Stimulated activated CD4-positive, alpha-beta T cell treated with anti-CD3 and anti-CD28 coated beads, Interleukin-1b, Interleukin-23, amount 100 ng/mL, for 1 hour (primary cell): ENCODE results near the gene STX18.
"Not testable (repeated sequence)": the region's sequence is repeated elsewhere in the genome, so short reads cannot be mapped to it uniquely, and the experiment has no call there.

Experiments
- DNase-seq, 2 donors: peaks; one replicate each; pipeline ENCODE4 v3.0.0-alpha.2; 2020; ENCODE audit warnings: low read depth in 2 of 2

STX18 gene

DNA sequence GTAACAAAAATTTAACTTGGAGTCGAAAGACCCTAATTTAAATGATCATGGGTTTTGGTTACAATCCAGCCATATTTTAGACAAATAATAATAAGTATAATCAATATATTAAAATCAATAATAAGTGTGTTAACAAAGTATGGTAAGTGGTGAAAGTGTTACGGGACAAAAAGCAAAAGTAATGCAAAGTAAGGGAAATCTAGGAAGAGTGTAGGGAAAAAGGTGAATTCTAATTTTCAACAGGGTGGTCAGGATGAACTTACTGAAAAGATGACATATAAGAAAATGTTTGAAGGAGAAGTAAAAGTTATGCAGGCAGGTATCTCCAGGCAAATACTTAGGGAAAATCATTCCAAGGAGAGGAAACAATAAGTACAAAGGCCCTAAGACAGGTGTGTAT lies 32.3 kb downstream of the STX18 start:
- DNase-seq: no peak

DNA sequence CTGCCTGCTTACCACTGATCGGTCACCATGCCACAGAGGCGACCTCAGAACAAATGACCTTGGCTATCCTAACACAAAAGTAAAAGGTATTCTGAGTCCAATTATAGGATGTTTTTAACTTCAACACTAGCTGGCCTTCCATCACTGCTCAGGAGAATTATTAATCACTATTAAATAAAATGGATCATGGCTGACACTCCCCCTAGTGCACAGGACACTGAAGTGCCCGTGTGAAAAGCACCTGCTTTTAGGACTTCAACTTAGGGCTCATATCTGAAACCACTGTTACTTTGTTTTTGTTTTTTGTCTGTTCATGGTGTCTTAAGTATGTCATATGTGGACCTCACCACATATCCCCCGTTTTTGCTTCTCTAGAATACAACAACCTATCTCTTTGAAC lies 33.9 kb downstream of the STX18 start:
- DNase-seq: no peak

- DNase-seq: no peak
Observed at GRCh38 chr4:4507403-4507802, 34.4 kb downstream of the STX18 start.

DNA sequence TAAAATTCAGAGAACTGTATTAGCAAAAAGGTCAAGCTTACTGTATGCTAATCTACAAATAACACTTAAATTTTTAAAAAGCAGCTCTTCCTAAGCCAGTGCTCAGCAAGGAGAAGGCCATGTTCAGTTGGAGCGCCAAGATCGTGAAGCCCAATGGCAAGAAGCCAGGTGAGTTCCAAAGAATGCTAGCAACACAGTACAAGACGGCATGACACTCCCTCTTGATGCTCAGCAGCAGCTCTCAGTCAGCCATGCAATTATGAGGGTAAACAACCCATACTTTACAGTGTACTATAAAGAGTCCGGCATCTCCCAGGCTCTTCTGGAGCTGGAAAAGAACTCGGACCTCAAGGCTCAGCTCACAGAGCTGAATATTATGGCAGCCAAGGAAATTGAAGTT lies 34.9 kb downstream of the STX18 start:
- no peak for DNase-seq

DNA sequence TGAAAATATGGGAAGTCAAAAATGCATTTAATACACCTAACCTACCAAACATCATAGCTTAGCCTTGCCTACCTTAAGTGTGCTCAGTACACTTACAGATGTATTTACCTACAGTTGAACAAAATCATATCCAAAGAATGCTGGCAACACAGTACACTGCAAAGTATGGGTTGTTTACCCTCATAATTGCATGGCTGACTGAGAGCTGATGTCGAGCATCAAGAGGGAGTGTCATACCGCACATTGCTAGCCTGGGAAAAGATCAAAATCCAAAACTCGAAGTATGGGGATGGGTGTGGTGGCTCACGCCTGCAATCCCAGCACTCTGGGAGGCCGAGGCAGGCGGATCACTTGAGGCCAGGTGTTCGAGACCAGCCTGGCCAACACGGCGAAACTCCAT lies 36.6 kb downstream of the STX18 start:
- not testable (repeated sequence) for DNase-seq

DNA sequence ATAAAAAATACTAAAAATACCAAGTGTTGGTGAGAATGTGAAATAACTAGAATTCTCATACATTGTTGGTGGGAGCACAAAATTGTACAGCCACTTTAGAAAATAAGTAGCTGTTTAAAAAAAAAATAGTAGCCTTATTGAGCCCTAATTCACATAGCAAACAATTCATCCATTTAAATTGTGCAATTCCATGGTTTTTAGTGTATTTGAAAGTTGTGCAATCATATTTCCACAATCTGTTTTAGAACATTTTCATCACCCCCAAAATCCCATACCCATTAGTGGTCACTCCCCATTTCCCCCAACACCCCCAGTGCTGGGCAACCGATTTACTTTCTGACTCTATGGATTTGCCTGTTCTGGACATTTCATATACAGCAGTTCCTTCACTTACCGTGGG lies 37.1 kb downstream of the STX18 start:
- no peak for DNase-seq

DNA sequence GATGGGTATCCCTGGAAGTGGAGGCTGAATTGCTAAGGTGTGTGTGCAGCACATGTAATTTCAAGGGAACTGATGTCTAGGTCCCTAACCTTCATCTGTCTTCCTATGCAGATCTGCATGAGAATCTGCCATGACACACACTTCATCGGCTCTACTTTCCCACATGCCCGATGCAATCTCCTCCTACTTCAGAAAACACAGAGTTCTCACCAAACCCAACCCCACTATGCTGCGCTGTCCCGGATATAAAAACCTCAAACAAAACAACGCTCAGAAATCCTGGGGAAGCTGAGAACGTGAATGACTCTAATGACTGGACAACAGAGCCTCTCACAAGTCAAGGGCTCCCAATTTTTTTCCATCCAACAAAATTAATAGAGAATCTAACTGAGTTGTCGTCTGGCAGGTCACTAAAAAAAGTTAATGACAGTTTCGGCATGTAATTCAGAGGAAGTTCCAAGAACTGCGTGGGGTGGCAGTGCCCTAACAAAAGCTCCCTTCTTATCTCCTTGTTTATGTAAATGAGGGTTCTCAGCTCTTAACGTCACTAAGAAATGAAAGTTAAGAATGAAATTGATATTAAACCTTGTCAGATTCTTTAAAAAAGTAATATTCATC lies 39.0 kb downstream of the STX18 start:
- DNase-seq: no peak

DNA sequence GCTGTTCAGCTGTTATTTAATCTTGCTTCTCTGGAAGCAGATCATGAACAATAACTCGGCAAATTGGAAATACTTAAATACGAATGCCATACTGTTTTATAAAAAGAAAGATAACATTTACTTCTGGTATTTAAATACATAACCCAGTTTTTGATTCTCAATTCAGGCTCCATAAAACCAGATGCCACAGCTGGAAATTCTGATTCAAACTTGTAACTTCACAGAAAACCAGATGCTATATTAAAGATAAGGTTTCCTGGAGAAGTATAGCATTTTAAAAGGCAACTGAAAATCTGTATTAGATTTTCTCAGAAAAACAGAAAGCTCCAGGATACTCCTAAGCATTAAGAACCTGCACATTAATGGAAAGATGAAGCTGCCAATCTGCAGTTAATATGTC lies 40.2 kb downstream of the STX18 start:
- DNase-seq: no peak

DNA sequence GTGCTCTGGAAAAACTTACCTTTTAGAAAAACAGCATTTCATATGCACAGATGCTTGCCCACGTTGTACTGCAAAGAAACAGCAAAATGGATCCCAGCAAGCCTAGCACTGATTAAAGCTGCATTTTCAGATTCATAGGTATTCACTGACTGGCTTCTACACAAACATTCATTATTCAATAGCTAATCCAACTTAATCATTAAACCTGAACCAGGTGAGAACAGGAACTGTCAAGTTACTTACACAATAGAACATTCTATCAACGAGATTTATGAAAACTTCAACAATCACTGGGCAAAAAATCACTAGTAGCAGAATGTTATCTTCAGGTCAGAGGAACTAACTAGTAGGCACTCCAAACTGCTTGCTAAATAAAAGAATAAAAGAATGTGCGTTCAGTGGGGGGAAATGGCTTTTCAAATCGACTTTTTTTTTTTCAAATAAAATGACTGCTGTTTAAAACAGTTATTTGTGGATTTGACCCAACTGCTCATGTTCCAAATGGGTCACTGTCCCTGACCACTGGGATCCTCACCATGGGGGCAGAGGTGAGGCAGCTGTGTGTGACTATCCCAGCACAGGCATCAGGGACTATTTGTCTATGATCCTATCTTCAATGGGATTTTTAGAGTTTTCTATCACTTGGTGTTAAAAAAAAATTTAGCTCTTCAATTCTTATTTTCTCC lies 42.3 kb downstream of the STX18 start:
- DNase-seq: no peak

DNA sequence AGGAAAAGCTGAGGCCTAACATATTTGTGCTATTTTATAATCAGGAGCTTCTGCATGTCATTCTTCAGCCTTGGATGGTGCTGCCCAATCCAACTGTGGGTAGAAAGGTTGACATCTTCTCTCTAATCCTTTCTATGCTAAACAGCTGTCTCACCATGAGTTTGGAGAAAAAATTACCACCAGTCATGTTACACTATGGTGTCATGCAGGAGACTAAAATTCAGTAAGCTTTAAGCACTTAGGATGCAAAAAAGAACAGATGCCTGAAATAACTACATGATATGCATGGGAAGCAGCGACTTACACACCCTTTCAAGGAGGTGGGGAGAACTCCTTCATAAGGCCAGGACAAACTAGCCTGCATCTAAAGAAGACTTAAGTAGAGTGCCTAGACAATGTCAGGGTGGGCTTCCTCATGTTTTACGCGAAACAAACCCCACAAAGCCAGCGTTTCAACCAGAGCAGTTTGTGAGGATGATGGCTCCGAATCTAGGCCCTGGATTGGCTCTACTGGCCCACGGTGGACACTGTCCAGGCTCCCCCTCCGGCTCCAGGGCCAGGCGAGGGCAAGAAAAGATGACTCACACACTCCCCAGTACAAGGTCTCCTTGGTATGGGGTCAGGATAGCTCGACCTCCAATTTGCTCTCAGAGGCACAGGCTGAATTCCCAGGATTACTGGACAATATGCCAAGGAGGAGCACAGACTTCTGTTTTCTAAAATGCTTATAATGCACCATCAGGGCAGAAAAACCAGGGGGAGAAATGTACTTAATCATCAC lies 45.1 kb downstream of the STX18 start:
- DNase-seq: no peak

- DNase-seq: no peak
Observed at GRCh38 chr4:4494882-4495281, 47.0 kb downstream of the STX18 start.

GRCh38 chr4:4492161-4492847 lies 49.5 kb downstream of the STX18 start:
- DNase-seq: no peak

GRCh38 chr4:4491396-4491893 lies 50.4 kb downstream of the STX18 start:
- no peak for DNase-seq

DNA sequence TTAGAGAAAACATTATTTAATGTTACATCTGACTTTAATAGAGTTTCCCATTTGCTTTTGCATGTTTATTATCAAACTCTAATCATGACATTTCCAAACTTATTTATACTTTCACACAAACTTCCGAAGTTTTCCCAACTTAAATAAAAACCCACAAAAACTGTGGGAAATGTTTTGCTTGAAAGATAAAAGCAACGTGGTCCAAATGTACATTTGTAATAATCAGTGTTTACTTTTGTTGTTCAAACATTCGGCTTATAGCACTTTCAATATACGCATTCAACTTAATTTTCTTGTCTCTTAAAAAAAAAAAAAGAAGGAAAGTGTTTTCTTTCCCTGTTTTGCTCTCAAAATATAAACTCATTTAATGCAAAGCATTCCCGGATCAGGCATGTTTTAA lies 51.0 kb downstream of the STX18 start:
- DNase-seq: no peak

DNA sequence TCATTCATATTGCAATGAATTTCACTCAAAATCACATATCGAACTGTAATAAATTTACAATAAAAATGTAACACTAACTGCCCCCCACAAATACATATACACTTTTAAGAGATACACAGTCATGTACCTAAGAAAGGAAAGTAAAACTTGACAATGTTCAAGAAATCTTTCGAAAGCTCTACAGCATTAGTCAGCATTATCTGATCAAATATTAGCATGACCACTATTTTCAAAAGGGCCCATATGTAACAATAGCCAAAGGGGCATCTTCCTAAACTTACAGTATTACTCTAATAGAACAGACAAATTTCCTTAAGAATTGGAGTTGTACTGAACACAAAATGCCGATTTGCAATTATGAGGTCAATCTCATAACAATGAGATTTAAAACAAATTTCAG lies 51.8 kb downstream of the STX18 start:
- DNase-seq: no peak

GRCh38 chr4:4488405-4489404 lies 53.1 kb downstream of the STX18 start:
- DNase-seq: peak; percentile 18 to 59

- no peak for DNase-seq
Observed at GRCh38 chr4:4486969-4487368, 54.9 kb downstream of the STX18 start.

- no peak for DNase-seq
Observed at GRCh38 chr4:4485806-4486205, 56.0 kb downstream of the STX18 start.

- no peak for DNase-seq
Observed at GRCh38 chr4:4481399-4481994, 60.4 kb downstream of the STX18 start.

GRCh38 chr4:4480685-4481398 lies 61.0 kb downstream of the STX18 start:
- DNase-seq: no peak
